Amygdala (tissue), 56 donors: ENCODE results near the gene CDHR3.
A peak's percentile ranks its signal among the peaks of the same experiment; 100 is the strongest.

ENCODE experiments used
- DNase-seq, 56 donors: peaks; one replicate each; lab custom pipeline; 2025; lab: John Stamatoyannopoulos, UW

The CDHR3 gene

DNA sequence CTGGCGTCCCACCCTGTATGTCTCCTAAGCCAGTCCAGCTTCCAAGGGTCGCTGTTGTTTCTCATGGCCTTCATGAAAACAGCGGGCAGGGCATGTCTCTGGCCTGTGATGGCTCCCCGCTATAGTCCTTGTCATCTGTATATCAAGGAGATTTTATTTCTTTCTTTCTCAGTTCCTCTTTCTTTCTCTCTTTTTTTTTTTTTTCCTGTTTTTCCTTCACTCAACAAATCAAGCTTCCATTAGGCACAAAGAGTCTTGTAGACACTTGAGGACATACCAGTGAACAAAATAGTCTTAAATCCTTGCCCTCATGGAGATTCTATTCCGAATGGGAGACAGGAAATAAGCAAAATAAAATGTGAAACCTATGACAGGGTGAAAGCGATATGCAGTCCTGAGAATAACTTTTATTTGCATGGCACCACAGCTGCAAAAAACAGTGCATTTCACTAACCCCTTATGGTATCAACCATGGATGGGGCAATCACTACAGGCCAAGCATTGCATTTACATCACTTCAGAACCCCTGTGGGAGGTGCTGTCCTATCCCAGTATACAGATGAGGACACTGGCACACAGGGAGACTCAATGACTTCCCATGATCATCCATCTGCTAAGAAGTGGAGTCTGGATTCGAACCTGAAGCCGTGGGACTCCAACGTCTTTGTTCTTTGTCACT is 98.4 kb downstream of the CDHR3 start:
- no peak for DNase-seq

DNA sequence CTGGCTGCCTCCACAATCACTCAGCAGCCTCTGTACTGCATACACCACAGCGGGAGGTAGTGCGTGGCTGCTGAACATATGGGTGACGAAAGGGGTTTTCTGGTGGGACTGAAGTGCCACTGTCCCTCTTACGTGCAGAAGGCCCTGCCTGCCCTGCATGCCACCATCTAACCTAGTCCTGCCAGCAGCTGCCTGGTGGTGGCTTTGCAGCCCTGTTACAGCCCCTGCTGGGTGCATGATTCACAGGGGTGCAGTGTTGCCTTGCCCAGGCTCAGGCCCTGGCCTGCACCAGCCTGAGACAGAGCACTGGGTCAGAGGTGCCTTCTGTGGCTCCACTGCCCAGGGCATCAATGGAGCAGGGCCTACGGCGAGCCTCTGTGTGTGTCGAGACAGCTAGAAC is 98.9 kb downstream of the CDHR3 start:
- DNase-seq = no peak

GRCh38 chr7:106062521-106062931 is 99.5 kb downstream of the CDHR3 start:
- DNase-seq = no peak

GRCh38 chr7:106063024-106063423 is 100.0 kb downstream of the CDHR3 start:
- DNase-seq = no peak

- DNase-seq = no peak
Measured at GRCh38 chr7:106063692-106064091, 100.6 kb downstream of the CDHR3 start.

- no peak for DNase-seq
Measured at GRCh38 chr7:106064316-106064715, 101.3 kb downstream of the CDHR3 start.

GRCh38 chr7:106064771-106065574 is 101.9 kb downstream of the CDHR3 start:
- peak in 49 of 56 donors; percentile 13 to 79 (median 60) for DNase-seq

- peak in 1 of 56 donors; percentile 20 for DNase-seq
Measured at GRCh38 chr7:106065575-106066500, 102.8 kb downstream of the CDHR3 start.

DNA sequence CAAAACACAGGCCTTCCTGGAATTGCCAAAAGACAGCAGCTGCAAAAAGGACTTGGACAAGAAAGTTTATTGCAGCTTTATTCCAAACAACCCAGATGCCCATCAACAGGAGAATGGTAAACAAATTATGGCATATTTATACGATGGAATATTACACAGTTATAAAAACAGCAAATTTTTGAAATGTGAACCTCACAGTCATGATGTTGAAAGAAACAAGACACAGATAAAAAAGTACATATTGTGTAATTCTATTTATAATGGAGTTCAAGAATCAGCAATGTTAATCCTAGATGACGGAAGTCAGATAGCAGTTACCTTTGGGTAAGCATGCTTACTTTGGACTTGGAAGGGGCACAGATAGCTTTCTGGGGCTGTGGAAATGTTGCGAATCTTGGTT is 104.6 kb downstream of the CDHR3 start:
- DNase-seq = no peak

DNA sequence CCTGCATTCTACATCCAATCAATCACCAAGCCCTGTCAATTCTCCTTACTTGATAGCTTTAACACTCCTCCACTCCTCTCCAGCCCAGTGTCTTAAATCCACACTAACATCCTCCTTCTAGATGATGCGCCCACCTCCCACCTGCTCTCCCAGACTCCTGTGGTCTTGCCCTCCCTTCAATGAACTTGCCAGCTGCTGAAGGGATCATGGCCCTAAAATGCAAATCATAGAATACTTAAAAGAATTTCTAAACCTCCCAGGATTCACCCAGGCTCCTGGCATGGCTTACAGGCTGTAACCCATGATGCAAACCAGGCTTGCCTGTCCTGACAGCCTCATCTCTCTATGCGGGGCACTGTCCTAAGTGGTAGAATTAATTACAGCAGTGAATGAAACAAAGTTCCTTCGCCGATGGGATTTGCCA is 105.5 kb downstream of the CDHR3 start:
- no peak for DNase-seq

DNA sequence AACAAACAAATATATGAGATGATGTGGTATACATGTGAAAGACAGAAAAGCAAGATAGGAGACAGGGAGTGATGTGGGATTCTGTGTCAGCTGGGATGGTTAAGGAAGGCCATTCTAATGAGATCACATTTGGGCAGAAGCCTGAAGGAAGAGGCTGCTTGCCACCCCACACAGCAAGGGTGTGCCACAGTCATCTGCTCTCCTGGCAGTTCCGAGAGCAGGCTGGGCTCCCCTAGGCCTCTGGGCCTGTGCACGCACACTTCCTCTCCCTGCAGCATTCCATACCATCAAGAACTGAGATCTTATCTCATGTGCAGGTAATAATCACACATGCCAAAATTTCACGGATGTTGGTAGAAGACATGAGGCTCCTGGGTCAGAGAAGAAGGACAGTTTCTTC is 105.9 kb downstream of the CDHR3 start:
- DNase-seq = no peak

GRCh38 chr7:106069471-106070200 is 106.6 kb downstream of the CDHR3 start:
- no peak for DNase-seq

GRCh38 chr7:106070201-106070551 is 107.1 kb downstream of the CDHR3 start:
- DNase-seq = no peak

- no peak for DNase-seq
Measured at GRCh38 chr7:106070567-106071254, 107.6 kb downstream of the CDHR3 start.

- no peak for DNase-seq
Measured at GRCh38 chr7:106071356-106071998, 108.4 kb downstream of the CDHR3 start.

DNA sequence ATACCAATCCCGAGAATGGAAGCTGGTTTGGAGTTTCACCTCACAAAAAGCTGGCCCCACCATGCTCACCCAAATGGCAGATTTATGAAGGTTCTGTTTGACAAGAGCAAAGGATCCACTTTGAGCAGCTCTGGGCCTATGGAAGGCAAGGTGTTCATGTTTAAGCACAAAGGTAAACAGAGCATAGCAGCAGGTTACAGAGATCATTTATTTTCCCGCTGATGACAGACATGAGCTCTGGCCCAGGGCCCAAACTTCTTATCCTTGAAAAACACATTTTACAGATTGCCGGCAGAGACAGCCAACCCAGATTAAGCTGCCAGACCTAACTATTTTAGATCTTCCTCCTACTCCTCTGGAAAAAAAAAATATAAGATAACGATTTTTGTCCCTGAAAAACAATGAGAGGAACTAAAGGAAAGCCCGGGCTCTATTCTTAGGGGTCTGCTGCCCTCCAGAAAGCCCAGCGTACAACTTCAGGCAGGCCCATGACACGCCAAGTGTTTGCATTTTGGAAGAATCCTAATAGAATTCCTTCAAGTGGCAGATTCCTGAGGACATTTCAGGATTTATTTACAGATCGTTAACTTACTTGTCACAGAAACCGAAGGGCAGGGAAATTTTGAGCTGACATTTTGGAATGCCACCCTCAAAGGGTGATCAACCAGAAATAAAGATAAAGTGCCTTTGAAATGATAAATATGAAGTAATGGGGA is 109.1 kb downstream of the CDHR3 start:
- no peak for DNase-seq

- no peak for DNase-seq
Measured at GRCh38 chr7:106072715-106073091, 109.6 kb downstream of the CDHR3 start.

DNA sequence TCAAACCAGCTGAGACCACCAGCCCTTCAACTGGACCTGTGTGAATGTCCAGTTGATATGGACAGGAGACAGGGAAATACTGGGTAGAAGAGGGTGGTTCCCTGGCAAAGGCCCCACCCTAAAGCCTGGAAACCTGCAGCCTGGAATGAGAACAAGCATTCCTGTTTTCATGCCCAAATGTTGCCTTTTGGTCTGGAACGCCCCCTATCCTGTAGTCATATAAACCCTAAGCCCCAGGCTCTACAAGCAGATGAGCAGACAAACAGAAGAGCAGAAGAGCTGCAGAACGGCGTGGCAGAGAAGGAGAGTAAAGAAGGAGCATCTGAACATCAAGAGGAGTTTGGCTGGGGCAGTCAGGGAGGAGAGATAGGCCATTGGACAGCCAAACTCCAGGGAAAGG is 110.6 kb downstream of the CDHR3 start:
- DNase-seq = no peak

DNA sequence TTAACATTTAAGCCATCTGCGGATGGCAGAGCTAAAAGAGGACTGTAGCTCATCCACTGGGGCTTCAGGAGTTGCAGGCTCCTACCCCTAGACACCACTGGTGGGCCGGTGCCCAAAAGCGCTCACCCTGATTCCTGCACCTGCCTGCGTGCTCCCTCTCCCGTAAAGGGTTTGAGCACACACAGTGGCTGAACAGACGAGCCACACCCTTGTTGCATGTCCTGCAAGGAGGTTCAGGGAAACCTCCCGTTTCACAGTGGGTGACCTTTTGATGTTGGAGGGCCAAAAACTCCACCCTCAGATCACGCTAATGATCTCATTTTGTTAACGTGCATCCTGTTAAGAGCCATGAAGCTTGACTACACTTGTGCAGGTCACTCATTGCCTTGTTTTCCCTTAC is 111.2 kb downstream of the CDHR3 start:
- no peak for DNase-seq
